Activated gamma-delta T cell treated with Interleukin-2 at 50 U/mL for 16 hours (primary cell): ENCODE results near the gene PFDN5.
"Not testable (repeated sequence)": the region's sequence is repeated elsewhere in the genome, so short reads cannot be mapped to it uniquely, and the experiment has no call there.

Experiments used
- DNase-seq: peaks from one replicate; pipeline ENCODE4 v3.0.0-alpha.2; 2020

Gene PFDN5

DNA sequence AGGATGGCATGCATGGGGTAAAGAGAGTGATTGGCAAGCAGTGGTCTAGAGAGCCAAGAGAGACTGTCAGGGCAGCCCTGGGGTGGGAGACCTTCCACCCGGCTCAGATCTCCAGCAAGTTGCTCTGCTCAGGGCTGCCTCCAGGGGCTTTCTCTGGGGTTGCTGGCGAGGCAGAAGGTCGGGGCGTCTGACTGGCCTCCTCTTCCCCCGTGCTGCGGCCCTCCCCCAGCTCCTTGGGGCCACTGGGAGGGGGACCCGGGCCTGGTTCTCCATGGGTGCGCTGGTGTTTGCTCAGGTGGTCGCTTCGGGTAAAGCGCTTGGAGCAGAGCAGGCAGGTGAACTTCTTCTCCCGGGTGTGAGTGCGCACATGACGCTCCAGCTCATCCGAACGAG is 32.7 kb downstream of the PFDN5 start:
- no peak for DNase-seq

DNA sequence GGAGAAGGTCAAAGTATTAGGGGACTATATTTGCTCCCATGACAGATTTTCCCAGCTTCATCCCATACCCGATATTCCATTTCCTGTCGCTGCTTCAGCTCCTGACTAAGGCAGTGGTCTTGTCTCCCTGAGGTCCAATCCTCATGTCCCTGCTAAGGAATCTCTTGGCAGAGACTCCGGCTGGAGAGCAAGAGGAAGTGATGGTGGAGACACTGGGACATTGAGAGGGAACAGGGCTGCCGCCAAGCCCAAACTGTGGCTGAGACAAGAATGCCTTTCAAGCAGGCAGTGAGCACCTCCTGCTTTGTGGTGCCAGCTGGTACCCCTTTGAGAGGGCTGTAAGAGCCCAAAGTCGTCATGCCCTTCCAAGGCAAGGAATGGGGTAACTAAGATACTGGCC is 35.3 kb downstream of the PFDN5 start:
- no peak for DNase-seq

DNA sequence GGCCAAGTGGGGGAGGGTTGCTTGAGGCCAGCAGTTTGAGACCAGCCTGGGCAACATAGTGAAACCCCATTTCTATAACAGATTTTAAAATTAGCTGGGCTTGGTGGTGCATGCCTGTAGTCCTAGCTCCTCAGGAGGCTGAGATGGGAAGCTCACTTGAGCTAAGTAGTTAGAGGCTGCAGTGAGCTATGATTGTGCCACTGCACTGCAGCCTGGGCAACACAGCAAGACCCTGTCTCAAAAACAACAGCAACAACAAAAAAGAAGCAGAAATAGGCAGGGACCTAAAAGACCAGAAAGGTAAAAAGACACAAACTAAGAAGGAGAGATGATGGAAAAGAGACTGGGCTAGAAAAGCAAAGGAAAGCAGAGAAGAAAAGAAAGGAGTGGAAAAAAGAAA is 37.0 kb downstream of the PFDN5 start:
- DNase-seq, result not testable (repeated sequence)

DNA sequence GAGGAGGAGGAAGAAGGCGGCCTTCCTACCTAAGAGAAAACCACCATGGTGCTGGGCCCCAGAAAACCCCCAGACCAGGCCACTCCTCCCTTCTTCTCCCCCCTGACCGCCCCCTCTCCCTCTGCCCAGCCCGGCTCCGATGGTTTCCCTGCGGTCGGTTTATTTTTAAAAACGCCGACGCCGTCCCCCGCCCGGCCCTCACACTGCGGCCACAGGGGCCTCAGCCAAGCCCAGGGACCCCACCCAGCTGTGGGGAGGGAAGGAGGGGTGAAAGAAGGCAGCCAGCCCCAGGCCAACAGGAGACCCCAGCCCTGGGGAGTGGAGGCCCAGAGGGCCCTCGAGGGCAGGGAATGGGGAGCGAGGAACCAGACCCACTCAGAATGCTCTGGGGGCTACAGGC is 37.4 kb downstream of the PFDN5 start:
- DNase-seq, result no peak

DNA sequence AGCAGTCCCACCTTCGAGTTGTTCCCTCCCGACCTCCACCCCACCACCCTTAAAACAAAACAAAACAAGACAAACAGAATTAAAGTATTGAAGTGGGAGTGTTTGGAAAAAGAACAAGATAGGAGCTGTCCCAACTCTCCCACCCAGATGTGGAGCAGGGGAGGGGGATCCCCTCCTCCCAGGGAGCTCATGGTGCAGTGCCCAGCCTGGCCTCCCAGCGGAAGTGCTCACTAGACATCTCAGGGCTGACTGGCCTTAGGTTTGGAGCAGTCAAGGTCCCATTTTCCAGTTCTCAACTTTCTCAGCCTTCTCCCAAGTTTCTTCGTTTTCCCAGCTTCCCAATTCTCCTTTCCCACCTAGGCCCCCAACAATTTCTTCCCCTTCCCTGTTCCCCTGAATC is 37.9 kb downstream of the PFDN5 start:
- no peak for DNase-seq

DNA sequence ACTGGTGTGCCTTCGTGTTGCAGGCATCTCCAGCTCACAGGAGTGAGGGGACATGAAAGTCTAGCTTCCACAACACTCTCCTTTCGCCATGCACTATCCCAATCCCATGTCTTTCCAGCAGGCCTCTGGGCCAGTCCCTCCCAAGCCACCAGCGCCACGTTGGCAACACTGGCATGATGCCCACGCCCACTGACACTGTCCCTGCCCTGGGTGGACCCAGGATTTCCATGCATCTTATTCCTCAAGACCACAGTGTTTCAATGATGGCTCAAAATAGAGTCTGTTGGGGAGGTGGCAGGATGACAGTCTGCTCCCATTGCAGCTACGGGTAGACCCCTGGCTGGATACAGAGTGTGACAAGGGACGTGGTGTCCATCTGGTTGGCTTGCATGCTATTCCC is 38.5 kb downstream of the PFDN5 start:
- DNase-seq, result no peak

DNA sequence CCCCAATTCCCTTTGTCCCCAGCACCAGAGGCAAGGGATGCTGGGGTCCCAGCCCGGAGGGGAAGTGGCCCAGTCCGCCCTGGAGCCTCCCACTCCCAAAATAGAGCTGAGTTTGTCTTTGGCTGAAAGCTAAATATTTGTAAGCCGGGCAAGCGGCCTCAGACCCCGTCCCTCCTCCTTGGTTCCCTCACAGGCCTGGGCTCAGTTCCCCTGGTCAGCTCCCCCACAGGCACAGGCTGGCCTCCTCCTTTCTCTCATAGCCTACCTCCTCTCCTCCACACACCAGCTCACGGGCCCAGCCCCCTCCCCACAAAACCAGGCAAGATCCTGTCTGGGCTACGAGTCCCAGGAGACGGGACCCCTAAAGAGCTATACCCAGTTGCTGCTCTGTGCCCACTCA is 39.5 kb downstream of the PFDN5 start:
- DNase-seq, result no peak

DNA sequence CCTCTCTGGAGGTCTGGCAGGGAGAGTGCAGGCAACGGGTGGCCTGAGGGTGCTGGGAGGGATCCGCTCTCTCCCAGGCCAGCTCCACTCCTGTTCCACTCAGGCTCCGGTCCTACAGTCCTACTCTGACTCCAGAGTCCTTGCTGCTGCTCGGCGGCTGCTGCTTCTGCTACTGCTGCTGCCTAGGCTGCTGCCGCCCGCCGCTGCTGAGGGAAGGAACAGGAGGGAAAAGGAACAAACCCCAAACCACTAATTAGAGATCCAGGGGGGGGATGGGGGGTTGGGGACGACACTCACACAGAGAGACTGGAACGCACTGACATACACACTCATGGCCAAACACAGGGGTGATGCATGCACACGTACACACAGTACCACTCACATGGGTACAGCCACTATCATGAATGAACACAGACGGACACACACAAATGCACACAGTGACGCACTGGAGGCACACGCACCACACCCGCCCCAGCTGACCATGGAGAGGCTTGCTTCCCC is 40.9 kb downstream of the PFDN5 start, which contains the start of gene SP7:
SP7 (minus strand) TSS at position 174 of the 501 bp plus-strand sequence. CDS start 708 bp downstream, outside the sequence.
- DNase-seq, result no peak

DNA sequence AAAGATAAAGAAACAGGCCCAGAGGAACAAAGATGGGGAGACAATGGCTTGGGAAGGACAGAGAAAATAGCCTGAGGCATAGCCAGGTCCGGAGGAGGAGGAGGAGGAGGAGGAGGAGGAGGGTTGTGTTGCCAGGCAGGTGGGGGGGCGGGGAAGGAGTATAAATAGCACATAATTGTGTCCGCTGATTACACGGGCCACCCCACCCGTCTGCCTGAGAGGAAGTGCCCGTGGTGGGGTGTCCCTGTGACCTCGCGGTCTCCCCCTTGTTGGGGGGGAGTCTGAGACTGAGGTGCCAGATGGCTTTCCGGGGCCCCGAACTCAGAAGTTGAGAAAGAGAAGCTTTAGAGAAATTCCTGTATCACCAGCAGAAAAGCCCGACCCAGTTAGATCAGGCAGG is 42.7 kb downstream of the PFDN5 start:
- DNase-seq, result peak; percentile 28

DNA sequence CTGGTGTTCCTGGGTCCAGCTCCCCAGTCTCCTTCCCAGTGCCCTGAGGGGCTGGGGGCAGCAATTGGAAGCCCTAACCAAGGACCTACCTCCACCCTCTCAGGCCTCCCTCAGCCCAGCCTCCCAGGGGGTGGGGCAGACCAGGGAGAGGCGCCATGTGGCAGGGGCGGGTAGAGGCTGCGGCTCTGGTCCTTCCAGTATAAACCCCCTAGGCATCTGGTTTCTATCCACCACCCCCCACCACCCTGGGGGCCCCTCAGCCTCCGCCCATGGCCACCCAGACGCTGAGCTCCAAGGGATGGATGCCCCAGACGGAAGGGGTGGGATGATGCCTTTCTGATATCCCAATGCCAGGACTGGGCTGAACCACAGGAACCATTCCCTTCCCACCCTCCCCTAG is 43.6 kb downstream of the PFDN5 start:
- no peak for DNase-seq

DNA sequence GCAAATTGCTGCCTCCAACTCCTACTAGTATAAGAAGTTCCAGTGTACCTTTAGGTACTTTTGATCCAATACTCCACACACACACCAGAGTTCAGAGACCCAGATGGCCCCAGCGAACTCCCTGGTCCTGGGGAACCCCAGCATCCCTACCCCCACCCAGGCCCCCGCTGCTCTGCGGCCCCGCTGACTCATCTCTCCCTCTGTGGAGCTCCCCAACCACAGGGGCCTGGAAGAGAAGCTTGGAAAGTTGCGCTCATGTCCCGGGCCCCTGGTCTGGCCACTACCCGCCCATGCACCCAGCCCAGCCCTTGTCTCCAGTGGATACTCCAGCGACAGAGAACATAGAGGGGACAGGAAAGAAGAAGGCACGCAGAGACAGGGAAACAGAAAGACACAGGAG is 45.1 kb downstream of the PFDN5 start:
- DNase-seq, result no peak

DNA sequence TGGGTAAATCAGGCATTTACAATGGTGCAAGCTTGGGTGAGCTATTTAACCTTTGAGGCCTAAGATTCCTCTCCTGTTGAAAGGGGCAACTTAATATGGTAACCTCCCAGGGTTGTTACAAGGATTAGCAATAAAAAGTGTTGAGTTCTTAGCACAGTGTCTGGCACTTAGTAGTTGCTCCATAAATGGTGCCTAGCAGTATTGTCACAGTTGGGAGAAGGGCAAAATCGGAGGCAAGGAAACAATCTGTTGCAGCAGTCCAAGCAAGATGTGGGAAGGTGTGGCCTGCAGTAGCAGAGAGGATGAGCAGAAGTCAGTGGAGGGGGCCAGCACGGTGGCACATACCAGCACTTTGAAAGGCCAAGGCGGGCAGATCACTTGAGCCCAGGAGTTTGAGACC is 48.1 kb downstream of the PFDN5 start:
- no peak for DNase-seq

DNA sequence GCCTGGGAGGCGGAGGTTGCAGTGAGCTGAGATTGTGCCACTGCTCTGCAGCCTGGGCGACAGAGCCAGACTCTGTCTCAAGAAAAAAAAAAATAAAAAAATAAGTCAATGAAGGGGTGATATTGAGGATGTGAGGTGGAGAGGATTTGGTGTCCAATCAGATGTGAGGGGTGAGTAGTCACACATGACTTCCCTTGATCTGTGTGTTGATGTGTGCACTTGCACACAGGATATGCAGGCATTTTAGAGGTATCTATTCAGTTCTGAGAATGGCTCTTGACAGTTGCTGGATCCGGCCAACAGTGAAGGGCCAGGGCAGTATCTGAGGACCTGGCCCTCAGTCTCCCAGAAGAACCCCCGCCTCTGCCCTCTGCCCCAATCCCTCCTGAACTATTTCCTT is 48.6 kb downstream of the PFDN5 start:
- DNase-seq, result no peak

DNA sequence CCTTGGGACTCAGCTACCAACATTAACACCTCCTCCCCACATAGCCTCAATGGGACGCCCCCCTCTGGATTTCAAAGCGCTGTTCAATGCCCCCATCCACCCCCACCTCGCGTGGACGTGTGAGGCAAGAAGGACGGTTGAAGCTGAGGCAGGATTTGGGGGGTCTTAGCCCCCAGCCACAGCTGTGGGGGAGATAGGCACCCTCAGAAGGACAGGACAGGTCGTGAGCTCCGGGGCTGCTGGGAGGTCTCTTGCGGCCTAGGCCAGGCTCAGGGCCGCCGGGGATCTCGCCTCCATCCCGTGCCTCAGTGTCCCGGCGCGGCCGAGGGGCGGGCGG is 49.1 kb downstream of the PFDN5 start:
- DNase-seq, result peak; percentile 5

DNA sequence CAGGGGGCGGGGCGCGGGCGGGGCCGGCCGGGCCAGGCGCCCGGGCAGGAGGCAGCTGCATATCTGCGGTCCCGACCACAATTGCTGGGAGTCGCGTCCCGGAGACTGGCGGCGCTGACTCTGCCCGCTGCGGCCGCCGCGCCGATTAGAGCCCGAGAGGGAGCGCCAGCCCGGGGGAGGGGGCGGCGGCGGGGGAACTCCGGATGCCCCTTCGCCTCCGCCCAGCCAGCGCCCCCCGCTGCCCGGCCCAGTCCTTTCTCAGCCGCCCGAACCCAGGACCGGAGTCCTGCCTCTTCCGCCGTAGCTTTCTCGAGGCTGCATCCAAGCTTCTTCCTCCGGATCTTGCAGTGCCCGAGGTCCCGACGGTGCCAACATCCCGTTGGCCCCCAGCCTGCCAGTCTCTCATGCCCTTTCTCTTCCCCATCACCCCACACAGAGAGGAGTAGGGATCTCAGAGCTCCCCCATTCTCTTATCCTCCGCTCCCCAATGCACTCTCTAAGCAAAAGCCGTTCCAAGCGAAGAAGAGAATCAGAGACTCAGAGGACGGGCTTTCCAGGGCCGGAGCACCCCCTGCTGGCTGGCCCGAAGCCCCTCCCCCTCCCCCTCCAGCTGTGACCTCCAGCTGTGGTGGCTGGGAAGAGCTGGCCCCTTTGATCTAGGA is 49.6 kb downstream of the PFDN5 start:
- DNase-seq, result peak; percentile 69

DNA sequence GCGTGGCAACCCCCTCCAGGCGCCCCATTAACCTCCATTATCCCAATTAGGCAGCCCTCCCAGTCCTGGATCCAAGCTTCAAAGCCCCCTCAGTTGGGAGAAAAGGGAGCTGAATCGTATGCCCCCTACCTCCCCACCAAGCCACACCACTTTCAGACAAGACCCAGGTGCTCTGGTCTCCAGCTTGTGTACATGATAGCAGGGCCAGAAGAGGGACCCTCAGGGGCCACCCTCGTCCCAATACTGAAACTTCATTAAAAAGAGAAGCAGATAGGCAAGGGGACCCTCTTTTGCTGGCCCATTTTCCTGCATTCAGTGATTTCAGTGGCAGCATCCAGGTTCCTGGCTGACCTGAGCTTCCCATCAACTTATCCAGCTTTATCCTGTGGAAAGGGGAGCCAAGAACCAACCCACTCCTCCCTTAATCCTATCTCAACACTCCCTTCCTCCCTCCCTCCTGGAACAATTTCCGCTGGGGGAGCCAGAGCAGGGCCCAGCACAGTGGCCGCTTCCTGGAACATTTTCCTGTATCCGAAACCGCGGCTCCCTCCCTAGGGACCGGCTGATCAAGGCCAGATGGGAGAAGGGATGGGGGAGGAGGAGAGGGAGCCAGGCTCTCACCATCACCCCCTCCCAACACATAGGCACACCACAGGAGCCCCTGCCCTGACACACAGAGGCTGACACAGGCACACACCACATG is 50.3 kb downstream of the PFDN5 start:
- DNase-seq, result no peak

DNA sequence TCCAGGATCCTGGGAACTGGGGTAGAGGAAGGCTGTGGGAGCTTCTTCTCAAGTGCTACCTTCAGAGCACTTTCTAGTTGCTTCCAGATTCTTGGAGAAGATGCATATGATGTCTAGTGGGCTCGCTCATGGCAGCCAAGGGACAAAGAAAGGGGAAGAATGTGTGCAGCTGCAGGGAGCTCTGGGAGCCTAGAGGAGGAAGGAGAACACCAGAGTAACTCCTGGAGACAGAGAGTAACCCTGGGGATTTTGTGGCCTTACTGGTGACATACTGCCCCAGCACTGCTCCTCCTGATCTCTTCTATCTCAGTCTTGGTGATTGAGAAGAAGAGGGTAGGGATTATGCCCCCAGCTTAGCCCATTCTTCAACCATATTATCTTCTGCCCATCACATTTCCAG is 51.1 kb downstream of the PFDN5 start:
- DNase-seq, result no peak

DNA sequence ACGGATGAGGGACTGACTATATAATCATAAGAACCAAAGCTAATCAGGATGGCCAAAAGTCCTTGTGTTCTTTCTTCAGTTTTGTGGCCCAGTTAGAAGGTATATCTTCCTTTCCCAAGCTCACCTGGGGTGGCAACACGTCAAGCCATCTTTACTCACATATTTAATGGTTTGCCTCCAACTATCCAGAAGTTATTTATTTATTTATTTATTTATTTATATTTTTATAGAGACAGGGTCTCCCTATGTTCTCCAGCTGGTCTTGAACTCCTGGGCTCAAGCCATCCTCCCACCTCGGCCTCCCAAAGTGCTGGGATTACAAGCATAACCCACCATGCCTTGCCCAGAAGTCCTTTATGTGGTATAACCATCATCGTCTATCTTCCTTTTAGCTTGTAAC is 52.6 kb downstream of the PFDN5 start:
- no peak for DNase-seq
